GM12872 (cell line): ENCODE measurements around the gene PLEKHA5.

Source experiments
- TF ChIP-seq, protein P1 (sequence below): IDR thresholded peaks from 3 replicates; pipeline ENCODE4 v1.5.1; 2011; ENCODE audit warnings: low read depth, mild to moderate bottlenecking, low read length, moderate library complexity; ENCODE audit not compliant: insufficient read depth

The PLEKHA5 gene

DNA sequence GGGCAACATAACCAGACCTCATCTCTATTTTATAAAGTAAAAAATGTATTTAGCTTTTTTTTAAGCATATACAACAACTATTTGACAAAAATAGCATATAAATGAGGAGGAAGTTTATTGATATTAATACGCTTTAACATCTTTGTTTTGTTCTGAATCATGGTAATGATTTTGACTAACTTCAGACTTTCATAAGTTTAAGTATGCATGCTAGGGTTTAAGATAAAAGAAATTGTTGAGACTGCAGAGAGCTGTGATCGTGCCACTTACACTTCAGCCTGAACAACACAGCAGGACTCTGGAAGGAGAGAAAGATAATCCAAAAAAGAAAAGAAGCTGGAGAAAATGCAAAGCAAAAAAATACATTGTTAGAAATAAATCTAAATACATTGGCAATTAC is 221.8 kb downstream of the PLEKHA5 start:
- TF ChIP-seq, protein P1, sequence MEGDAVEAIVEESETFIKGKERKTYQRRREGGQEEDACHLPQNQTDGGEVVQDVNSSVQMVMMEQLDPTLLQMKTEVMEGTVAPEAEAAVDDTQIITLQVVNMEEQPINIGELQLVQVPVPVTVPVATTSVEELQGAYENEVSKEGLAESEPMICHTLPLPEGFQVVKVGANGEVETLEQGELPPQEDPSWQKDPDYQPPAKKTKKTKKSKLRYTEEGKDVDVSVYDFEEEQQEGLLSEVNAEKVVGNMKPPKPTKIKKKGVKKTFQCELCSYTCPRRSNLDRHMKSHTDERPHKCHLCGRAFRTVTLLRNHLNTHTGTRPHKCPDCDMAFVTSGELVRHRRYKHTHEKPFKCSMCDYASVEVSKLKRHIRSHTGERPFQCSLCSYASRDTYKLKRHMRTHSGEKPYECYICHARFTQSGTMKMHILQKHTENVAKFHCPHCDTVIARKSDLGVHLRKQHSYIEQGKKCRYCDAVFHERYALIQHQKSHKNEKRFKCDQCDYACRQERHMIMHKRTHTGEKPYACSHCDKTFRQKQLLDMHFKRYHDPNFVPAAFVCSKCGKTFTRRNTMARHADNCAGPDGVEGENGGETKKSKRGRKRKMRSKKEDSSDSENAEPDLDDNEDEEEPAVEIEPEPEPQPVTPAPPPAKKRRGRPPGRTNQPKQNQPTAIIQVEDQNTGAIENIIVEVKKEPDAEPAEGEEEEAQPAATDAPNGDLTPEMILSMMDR = no peak

DNA sequence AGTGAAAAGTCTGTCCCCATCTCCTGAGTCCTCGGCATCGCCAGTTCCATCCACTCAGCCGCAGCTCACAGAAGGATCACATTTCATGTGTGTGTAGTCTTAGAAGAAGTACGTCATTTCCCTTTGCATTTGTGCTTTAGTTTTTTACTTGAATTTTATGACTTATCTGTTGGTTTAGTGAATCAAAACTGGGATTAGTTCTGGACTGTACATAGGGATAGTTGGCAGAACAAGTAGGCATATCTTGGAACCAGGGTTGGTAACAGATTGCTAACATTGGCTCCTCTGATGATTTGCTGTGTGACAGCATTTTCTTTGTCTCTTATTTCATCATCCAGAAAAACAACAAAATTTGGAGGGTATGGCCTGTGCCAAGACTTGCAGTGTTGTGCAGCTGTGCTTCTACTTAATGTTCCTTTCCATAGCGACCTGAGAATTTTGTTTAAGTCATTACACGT is 240.2 kb downstream of the PLEKHA5 start:
- TF ChIP-seq, protein P1 = no peak

DNA sequence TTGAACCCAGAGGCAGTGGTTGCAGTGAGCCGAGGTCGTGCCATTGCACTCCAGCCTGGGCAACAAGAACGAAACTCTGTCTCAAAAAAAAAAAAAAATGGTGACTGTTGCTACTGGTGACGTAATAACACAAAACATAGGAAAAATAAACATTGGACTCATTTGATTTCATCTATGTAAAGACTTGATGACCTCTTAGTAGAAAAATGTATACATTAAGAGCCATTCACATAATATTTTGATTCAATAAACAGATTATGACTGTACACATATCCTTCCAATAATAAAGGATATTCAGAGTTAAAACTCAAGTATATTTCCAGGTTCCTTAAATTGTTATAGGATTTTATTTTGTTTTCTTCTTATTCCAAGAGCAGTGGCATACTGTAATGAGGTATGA is 244.1 kb downstream of the PLEKHA5 start:
- TF ChIP-seq, protein P1 = no peak

DNA sequence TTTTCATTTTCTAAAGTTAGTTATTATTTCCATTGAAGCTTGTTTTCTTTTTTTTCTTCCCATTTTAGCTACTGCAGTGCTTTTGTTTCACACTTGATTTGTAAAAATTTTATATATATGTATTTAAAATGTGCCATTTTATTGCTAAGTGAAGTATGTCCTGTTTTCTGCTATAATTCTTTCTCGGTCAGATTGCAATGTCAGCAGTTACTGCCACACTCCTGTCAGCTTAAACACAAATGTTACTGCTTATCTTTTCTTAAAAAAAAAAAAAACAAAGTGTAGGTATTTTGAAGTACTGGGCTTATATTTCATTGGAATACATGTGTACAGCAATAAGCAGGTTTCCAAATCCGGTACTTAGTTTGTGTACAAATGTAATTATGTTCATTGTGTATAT is 246.4 kb downstream of the PLEKHA5 start:
- TF ChIP-seq, protein P1 = no peak

DNA sequence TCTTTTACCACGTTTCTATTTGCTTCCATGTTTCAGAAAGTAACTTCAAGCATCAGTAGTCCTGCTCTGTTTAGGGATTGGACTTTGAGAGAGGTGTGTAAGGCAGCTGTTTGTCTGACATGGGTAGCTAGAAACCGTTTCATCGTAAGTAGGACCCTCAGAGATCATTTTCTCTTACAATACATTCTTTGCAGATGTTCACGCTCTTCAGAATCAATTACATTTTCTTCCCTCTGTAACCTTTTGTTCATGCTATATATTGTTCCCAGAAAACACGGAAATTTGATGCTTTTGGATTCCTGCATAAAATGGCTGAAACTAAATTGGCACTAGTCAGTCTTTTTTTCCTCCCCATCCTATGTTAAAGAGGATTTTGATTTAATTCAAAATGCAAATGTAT is 247.2 kb downstream of the PLEKHA5 start:
- TF ChIP-seq, protein P1 = no peak

DNA sequence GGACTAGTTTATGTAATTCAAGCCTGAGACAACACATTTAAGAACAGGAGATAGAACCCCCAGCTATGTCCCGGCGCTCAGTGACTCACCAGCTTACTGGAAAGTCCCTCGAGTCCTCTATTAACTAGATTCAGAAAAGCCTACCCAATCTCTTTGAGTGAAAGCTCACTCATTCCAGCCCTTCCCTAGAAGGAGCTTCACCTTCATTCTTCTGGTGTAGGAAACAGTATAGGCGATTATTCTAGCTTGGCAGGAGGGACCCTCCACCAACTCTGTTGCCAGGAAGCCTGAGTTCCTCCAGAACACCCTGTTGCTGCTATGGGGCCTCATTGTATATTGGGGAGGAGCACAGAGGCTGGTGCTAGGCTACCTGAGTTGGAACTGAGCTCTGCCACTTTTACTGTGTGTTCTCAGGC is 252.6 kb downstream of the PLEKHA5 start:
- TF ChIP-seq, protein P1 = no peak

DNA sequence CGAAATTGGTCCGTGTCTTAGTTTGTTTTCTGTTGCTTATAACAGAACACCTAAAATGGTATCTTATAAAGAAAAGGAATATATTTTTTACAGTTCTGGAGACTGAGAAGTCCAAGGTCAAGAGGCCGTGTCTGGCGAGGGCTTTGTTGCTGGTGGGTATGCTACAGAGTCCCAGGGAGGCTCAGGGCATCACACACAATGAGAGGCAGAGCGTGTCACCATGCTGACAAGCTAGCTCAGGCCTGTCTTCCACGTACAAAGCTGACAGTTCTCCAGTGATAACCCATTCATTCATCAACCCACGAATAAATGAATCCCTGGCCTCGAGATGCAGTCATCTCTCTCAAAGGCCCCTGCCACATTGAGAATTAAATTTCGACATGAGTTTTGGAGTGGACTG is 253.0 kb downstream of the PLEKHA5 start:
- TF ChIP-seq, protein P1 = no peak

DNA sequence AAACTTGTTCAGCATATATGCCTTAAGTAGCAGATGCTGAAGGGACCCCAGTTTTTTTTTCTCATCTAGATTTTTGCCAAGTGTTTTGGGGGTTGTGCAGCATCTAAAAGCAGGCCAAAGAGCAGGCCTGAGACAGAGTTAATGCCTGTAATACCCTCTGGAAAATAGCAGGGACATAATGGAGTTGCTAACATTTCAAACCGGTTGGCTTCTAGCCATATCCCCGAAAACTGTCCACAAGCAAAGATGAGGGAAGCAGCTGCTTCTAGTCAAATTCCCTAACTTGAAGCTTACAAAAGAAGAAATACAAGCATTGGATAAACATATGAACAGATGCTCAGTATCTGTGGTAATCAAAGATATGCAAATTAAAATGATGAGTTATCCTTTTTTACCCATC is 257.6 kb downstream of the PLEKHA5 start:
- TF ChIP-seq, protein P1 = no peak
